H9 (cell line): ENCODE data around the gene SULT1A2. TPM values are rescaled to one million over a fixed set of nuclear protein-coding genes. Genes with fewer than 3 reads are reported as not detected.
A peak's percentile ranks its signal among the peaks of the same experiment; 100 is the strongest.

Experiments used
- DNase-seq: peaks from one replicate; pipeline ENCODE4 v3.0.0-alpha.2; 2017
- H2AFZ ChIP-seq: one replicate; pipeline ENCODE4 v1.6.1; 2013; ENCODE audit warnings: mild to moderate bottlenecking, low read length, control low read depth, moderate library complexity
- H2AK5ac ChIP-seq: 2 replicates; pipeline ENCODE4 v1.6.1; 2013; ENCODE audit warnings: low read length, control low read depth, mixed read lengths; ENCODE audit not compliant: insufficient read length
- H2BK120ac ChIP-seq: one replicate; pipeline ENCODE4 v1.6.1; 2013; ENCODE audit warnings: low read depth, mild to moderate bottlenecking, low read length, control low read depth, inconsistent platforms; ENCODE audit not compliant: poor library complexity, severe bottlenecking
- H2BK12ac ChIP-seq: 2 replicates; pipeline ENCODE4 v1.6.1; 2013; ENCODE audit warnings: low read length, control low read depth, mixed read lengths, low read depth; ENCODE audit not compliant: insufficient read length
- H2BK15ac ChIP-seq: 2 replicates; pipeline ENCODE4 v1.6.1; 2013; ENCODE audit warnings: low read depth, low read length, control low read depth
- H2BK20ac ChIP-seq: one replicate; pipeline ENCODE4 v1.6.1; 2013; ENCODE audit warnings: low read depth, mild to moderate bottlenecking, low read length, control low read depth, inconsistent platforms; ENCODE audit not compliant: poor library complexity, severe bottlenecking
- H2BK5ac ChIP-seq: 2 replicates; pipeline ENCODE4 v1.6.1; 2013; ENCODE audit warnings: low read length, control low read depth, mixed read lengths; ENCODE audit not compliant: insufficient read length
- H3K14ac ChIP-seq: 2 replicates; pipeline ENCODE4 v1.6.1; 2013; ENCODE audit warnings: low read length, control low read depth; ENCODE audit not compliant: insufficient read depth
- H3K18ac ChIP-seq: 2 replicates; pipeline ENCODE4 v1.6.1; 2013; ENCODE audit warnings: low read depth, mild to moderate bottlenecking, mixed read lengths, low read length, control low read depth; ENCODE audit not compliant: insufficient read length
- H3K23ac ChIP-seq: 2 replicates; pipeline ENCODE4 v1.6.1; 2013; ENCODE audit warnings: low read length, control low read depth, mixed read lengths, low read depth; ENCODE audit not compliant: insufficient read length
- H3K23me2 ChIP-seq: 2 replicates; pipeline ENCODE4 v1.6.1; 2013; ENCODE audit warnings: low read depth, mild to moderate bottlenecking, mixed read lengths, low read length, control low read depth; ENCODE audit not compliant: insufficient read length, poor library complexity, severe bottlenecking
- H3K27ac ChIP-seq: 2 replicates; pipeline ENCODE4 v1.5.1; 2013; ENCODE audit warnings: low read length, control low read depth, mixed read lengths, low read depth; ENCODE audit not compliant: insufficient read length
- H3K27me3 ChIP-seq: 2 replicates; pipeline ENCODE4 v1.6.1; 2013; ENCODE audit warnings: low read length, control low read depth, inconsistent platforms; ENCODE audit not compliant: insufficient read depth
- H3K4ac ChIP-seq: 2 replicates; pipeline ENCODE4 v1.6.1; 2013; ENCODE audit warnings: low read depth, mild to moderate bottlenecking, control low read depth, inconsistent platforms, low read length, moderate library complexity
- H3K4me1 ChIP-seq: 2 replicates; pipeline ENCODE4 v1.6.1; 2013; ENCODE audit warnings: low read length, control low read depth, inconsistent platforms; ENCODE audit not compliant: insufficient read depth
- H3K4me2 ChIP-seq: 2 replicates; pipeline ENCODE4 v1.6.1; 2013; ENCODE audit warnings: low read length, control low read depth, mixed read lengths; ENCODE audit not compliant: insufficient read length, insufficient read depth
- H3K56ac ChIP-seq: 2 replicates; pipeline ENCODE4 v1.6.1; 2013; ENCODE audit warnings: low read depth, mild to moderate bottlenecking, mixed read lengths, low read length, control low read depth; ENCODE audit not compliant: insufficient read length
- H3K79me1 ChIP-seq: 2 replicates; pipeline ENCODE4 v1.6.1; 2013; ENCODE audit warnings: low read depth, mild to moderate bottlenecking, moderate library complexity, low read length, control low read depth, inconsistent platforms; ENCODE audit not compliant: insufficient read depth, poor library complexity, severe bottlenecking
- H3K79me2 ChIP-seq: 2 replicates; pipeline ENCODE4 v1.6.1; 2013; ENCODE audit warnings: low read length, control low read depth, inconsistent platforms; ENCODE audit not compliant: insufficient read depth
- H3K9ac ChIP-seq: 2 replicates; pipeline ENCODE4 v1.6.1; 2013; ENCODE audit warnings: low read length, control low read depth, mixed read lengths; ENCODE audit not compliant: insufficient read length; ENCODE audit errors: extremely low read depth
- H3K9me3 ChIP-seq: one replicate; pipeline ENCODE4 v1.6.1; 2013; ENCODE audit warnings: low read depth, low read length, inconsistent platforms; ENCODE audit not compliant: control insufficient read depth
- H3T11ph ChIP-seq: one replicate; pipeline ENCODE4 v1.6.1; 2013; ENCODE audit warnings: mild to moderate bottlenecking, low read length, control low read depth, inconsistent platforms
- H4K20me1 ChIP-seq: one replicate; pipeline ENCODE4 v1.6.1; 2013; ENCODE audit not compliant: control insufficient read depth, insufficient read length, insufficient read depth
- H4K5ac ChIP-seq: 2 replicates; pipeline ENCODE4 v1.6.1; 2013; ENCODE audit warnings: low read depth, mild to moderate bottlenecking, mixed read lengths, low read length, control low read depth; ENCODE audit not compliant: insufficient read length
- H4K8ac ChIP-seq: replicated peaks from 2 replicates; pipeline ENCODE4 v1.6.1; 2013; ENCODE audit warnings: low read length, control low read depth, mixed read lengths, low read depth; ENCODE audit not compliant: insufficient read length
- H4K91ac ChIP-seq: 2 replicates; pipeline ENCODE4 v1.6.1; 2013; ENCODE audit warnings: low read depth, mild to moderate bottlenecking, moderate library complexity, mixed read lengths, low read length, control low read depth; ENCODE audit not compliant: insufficient read length
- H3K27ac Mint-ChIP-seq, 3 experiments: 2 replicates in 2 of 3; 3 replicates in 1 of 3; pipeline ENCODE4 v1.8.0; 2020 to 2021; ENCODE audit warnings: mixed read lengths in 3 of 3, mild to moderate bottlenecking in 1 of 3, moderate library complexity in 1 of 3
- H3K27me3 Mint-ChIP-seq: 2 replicates; pipeline ENCODE4 v1.8.0; 2021; ENCODE audit warnings: low read depth, mild to moderate bottlenecking, moderate library complexity, mixed read lengths
- H3K36me3 Mint-ChIP-seq, 3 experiments: 2 replicates in 2 of 3; 3 replicates in 1 of 3; pipeline ENCODE4 v1.8.0; 2020 to 2021; ENCODE audit warnings: low read depth in 3 of 3, mixed read lengths in 3 of 3; ENCODE audit not compliant: insufficient read depth in 1 of 3
- H3K4me1 Mint-ChIP-seq, 2 experiments: 2 replicates each; pipeline ENCODE4 v1.8.0; 2020; ENCODE audit warnings: mixed read lengths in 2 of 2
- H3K4me3 Mint-ChIP-seq, 2 experiments: 2 replicates in 1 of 2; 3 replicates in 1 of 2; pipeline ENCODE4 v1.8.0; 2020 to 2021; ENCODE audit warnings: mild to moderate bottlenecking in 2 of 2, mixed read lengths in 2 of 2, moderate library complexity in 1 of 2
- H3K9me3 Mint-ChIP-seq, 2 experiments: 2 replicates in 1 of 2; 3 replicates in 1 of 2; pipeline ENCODE4 v1.8.0; 2020; ENCODE audit warnings: mild to moderate bottlenecking in 2 of 2, mixed read lengths in 2 of 2, moderate library complexity in 1 of 2
- CTCF ChIP-seq: fragments of 200-600 bp; sonication (generic); conservative IDR thresholded peaks from 3 replicates; pipeline ENCODE4 v1.8.0; 2021; ENCODE audit warnings: antibody characterized with exemption, mild to moderate bottlenecking
- WGBS: extraction: QIAGEN DNeasy Blood & Tissue Kit; methylation state at CpG from one replicate; pipeline ENCODE4 v1.1.7; 2013; ENCODE audit warnings: missing lambda C conversion rate, low lambda C conversion rate, mixed read lengths; ENCODE audit not compliant: insufficient read length; ENCODE audit errors: extremely low coverage; 5-methylcytosine and 5-hydroxymethylcytosine counted together
- total RNA-seq: library from RNA; stranded (reverse); gene quantifications from 2 replicates; pipeline ENCODE4 v1.2.1, GENCODE V29; 2021

SULT1A2 gene
- total RNA-seq, 1 experiment from 2014 or later = 0.66 TPM

- H3K9ac ChIP-seq = no peak overlapping the region
- no peaks in the 10 kb centered on the region for H3K23me2 ChIP-seq
- H3K4ac ChIP-seq = no peak overlapping the region
- H4K8ac ChIP-seq = no peak overlapping the region
- Mint-ChIP-seq H3K27me3 (no peaks in the 10 kb centered on the region), H3K9me3 (no peaks in the 10 kb centered on the region), H3K27ac (peak overlapping the region in 1 of 3 experiments; percentile 28; a peak in 1 of 7 replicates), H3K36me3 (peaks cover 11 to 27% (median 12%) of the 10 kb centered on the region in 3 experiments; a peak in 6 of 7 replicates), H3K4me3 (no peak overlapping the region), H3K4me1 (no peaks in the 10 kb centered on the region)
- H4K20me1 ChIP-seq = no peaks in the 10 kb centered on the region
- H2BK12ac ChIP-seq = no peak overlapping the region
- H3K4me2 ChIP-seq = no peak overlapping the region
- H3K9me3 ChIP-seq = no peaks in the 10 kb centered on the region
- WGBS = no CpG with 5 or more reads among the region's 15 CpGs
- H3K27me3 ChIP-seq = no peaks in the 10 kb centered on the region
- H3T11ph ChIP-seq = no peak overlapping the region
- no peak overlapping the region for H2BK20ac ChIP-seq
- H3K14ac ChIP-seq = no peak overlapping the region
- no peak overlapping the region for H2BK120ac ChIP-seq
- H3K79me1 ChIP-seq = no peaks in the 10 kb centered on the region
- no peaks in the 10 kb centered on the region for H3K79me2 ChIP-seq
- no peak for DNase-seq
- no peak overlapping the region for H2BK5ac ChIP-seq
- H2AFZ ChIP-seq = no peak overlapping the region
- H3K18ac ChIP-seq = no peak overlapping the region
- no peak overlapping the region for H2AK5ac ChIP-seq
- H3K4me1 ChIP-seq = no peaks in the 10 kb centered on the region
- no peak overlapping the region for H2BK15ac ChIP-seq
- no peak overlapping the region for H3K56ac ChIP-seq
- no peak overlapping the region for H3K27ac ChIP-seq
- H3K23ac ChIP-seq = no peak overlapping the region
- no peak for TF ChIP-seq CTCF
- H4K91ac ChIP-seq = no peak overlapping the region
- H4K5ac ChIP-seq = no peak overlapping the region
Observed at GRCh38 chr16:28580726-28581315, 16.0 kb downstream of the SULT1A2 start.
